Stimulated activated CD4-positive, alpha-beta T cell treated with anti-CD3 and anti-CD28 coated beads, Interleukin-12 subunit alpha, Interleukin-12 subunit beta, amount 100 ng/mL, for 24 hours (primary cell): ENCODE data around the gene PPM1L.

ENCODE experiments used
- DNase-seq, 2 experiments: peaks; one replicate each; pipeline ENCODE4 v3.0.0-alpha.2; 2020; ENCODE audit warnings: low read depth in 2 of 2

Gene PPM1L

GRCh38 chr3:161083131-161083530 lies 327.1 kb downstream of the PPM1L start:
- DNase-seq, result no peak

DNA sequence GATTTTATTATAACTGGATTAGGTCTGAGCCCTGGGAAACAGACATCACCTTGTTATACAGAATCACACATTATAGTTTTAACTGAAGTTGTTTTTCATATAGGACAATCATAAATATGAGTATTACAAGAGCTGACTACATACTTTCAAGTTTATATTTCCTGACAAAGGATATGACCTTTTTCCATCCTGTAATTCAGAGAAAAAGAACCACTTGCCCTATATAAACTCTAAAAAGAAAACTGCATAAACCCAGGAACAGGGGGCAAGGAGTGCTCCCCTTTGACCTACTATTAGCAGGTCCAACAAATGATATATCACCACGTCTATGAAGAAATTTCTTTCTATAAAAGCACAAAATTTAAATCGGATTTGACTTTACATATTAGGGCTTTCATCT lies 328.2 kb downstream of the PPM1L start:
- no peak for DNase-seq

DNA sequence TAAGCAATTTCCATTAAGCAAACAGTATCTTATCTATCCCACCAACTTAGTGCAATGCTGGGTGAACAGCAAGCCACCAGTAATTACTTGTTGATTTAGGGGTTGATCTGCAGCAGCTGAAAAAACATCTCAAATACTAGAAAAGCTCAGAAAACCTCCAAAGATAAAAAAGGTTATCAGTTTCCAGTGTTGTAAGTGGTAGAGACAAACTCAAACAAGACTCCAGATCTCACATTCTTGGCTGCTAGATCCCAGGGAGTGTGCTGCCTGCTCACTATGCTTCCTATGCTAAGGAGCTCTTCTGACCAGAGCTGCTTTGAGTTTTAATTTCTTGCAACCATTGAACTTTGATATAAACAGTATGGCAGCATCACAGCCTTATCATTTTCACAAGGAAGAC lies 337.9 kb downstream of the PPM1L start:
- no peak for DNase-seq

GRCh38 chr3:161096771-161097367 lies 340.8 kb downstream of the PPM1L start:
- no peak for DNase-seq

DNA sequence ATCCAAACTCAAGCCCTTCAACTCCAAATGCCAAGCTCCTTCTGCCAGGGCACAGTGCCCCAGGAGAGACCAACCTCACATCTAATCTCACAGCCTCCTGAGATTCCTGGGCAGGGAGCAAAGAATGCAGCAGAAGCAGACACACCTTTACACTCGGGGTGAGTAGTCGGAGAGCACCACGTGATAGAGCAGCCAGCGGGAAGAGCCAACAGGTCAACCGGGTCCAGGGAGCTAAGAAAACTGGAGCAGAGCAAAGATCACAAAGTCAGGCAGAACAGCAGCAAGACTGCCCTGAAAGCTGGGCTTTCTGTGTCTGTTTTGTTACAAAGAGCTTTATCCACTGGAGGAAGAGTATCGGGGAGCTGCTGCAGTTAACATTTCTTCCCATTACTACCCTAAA lies 345.0 kb downstream of the PPM1L start:
- DNase-seq, result no peak

DNA sequence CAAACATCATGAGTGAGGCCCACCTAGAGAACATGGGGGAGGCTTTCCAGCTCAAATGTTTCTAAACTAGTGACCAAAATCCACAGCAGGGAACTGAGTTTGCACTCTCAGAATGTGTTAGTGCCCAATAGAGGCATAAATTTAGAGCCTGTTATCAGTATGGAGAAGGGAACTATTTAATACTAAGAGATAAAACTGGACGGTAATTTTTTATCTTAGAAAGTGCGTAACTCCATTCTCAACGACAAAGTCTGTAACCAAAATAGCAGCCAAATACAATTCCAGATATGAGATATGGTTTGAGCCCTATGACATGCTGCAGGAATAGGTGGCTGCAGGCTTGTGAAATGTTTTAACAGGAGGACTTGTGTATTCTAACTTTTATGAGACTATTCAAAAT lies 345.6 kb downstream of the PPM1L start:
- no peak for DNase-seq

DNA sequence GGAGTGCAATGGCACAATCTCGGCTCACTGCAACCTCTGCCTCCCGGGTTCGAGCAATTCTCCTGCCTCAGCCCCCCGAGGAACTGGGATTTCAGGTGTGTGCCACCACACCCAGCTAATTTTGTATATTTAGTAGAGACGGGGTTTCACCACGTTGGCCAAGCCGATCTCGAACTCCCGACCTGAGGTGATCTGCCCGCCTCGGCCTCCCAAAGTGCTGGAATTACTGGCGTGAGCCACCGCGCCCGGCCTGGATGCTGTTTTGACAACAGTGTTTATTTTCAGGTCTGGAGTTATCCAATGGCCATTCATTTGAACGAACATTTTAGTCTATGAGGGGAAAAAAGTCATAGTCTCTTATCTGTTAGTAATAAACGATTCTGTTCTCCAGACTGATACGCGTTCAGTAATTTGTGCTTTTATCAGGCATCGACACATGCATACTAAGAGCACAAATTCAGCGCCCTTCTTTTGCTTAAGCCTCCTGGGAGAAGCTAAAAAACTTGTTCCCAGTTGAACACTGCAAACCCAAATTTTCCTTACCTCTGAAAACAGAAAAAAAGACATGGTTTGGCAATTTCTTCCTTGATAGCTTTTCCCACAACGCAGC lies 347.9 kb downstream of the PPM1L start:
- no peak for DNase-seq

DNA sequence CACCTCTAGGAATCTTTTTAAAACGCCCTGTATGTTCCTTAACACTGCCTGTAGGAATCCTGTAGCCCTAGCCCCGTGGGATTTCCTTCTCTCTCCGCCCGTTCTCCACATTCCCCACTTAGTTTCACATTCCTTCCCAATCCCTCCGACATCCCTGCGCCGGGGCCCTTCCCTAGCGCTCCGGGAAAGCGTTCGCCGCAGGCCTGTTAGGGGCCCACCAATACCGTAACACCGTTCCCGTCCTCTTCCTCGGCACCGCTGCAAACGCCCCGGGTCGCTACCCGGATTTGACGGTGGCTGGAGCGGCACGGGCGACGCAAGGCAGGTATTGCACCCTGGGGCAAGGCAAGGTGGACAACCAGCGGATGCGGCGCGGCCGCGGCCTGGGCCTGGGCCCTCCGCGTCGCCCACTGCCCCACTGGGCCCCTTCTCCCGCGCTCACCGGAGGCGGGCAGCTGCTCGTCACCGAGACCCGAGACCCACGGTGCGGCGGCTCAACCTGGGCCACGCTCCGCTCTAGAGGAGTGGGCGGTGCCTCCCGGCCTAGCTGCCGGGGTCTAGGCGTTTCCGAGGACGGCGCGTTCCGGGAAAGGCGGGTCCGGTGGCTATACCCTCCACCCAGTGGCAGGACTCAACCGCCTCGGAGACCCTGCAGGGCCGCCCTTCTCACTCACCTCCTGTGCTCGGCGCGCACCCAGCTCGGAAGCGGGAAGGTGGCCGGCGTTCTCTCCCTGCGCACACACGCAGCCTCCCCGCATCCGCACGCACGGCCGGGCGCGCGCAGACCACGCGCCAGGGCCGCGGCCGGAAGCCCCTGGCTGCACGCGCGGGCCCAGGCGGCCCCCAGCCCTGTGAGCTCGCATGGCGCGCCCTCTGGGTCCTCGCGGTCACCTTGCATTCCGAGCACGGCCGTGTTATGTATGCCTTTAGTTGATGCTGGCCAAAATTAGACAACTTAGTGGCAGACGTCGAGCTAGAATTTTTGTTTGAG lies 348.8 kb downstream of the PPM1L start, which contains the start of gene B3GALNT1:
TSS of gene B3GALNT1 (minus strand) at position 789 of the 991 bp plus-strand sequence. CDS start 18,595 bp downstream, outside the sequence.
- peak in 1 of 2 experiments; percentile 14 for DNase-seq

DNA sequence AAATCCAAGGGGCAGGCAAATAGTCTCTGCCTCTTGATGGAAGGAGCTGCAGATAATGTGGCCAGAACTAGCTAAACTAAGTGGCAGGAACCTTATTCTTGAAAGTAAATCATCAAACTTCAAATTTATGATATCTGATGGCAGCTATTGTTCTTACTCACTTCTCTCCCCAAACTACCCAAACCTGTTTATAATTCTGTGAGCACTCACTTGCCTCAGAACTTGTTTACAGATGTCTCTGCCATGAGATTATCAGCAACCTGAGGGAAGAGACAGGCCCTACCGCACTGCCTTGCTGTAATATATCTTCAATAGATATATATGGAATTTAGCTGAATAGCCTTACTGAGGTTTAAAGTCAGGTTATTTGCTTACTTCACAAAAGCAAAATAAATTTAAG lies 351.3 kb downstream of the PPM1L start:
- DNase-seq, result no peak

DNA sequence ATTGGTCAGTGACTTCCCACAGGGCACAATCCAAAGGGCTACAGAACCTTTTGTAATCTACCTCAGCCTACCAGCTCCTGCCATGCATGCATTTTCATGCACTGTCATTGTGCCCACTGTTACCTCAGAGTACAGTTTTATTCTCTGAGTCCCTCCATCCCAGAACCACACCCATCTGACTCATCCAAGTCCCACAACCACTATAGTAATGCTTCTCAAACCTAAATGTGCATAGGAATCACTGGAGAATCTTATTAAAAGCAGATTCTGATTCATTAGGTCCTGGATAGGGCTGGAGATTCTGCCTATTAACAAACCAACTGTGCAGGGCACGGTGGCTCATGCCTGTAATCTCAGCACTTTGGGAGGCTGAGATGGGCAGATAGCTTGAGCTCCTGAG lies 352.8 kb downstream of the PPM1L start:
- DNase-seq, result no peak

DNA sequence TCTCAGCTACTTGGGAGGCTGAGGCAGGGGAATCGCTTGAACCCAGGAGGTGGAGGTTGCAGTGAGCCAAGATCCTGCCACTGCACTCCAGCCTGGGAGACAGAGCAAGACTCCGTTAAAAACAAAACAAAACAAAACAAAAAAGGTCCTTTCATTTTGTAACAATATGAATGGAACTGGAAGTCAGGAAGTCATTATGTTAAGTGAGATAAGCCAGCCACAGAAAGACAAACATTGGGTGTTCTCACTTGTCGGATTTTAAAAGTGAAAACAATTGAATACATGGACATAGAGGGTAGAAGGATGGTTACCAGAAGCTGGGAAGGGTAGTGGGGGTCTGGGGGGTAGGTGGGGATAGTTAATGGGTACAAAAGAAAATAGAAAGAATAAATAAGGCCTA lies 361.6 kb downstream of the PPM1L start:
- no peak for DNase-seq

- DNase-seq, result no peak
These were observed 370.5 kb downstream of the PPM1L start for GRCh38 chr3:161126495-161126894.
